Sigmoid colon (tissue), 4 donors: ENCODE data around the gene B4GALT4.

Experiments used
- EP300 ChIP-seq, 4 donors: sonication (generic); formaldehyde crosslinking; IDR thresholded peaks; one replicate each; pipeline ENCODE4 v1.6.1; 2017; ENCODE audit warnings: antibody characterized with exemption in 4 of 4
- POLR2A ChIP-seq, 2 donors: fragments of 450-650 bp; IDR thresholded peaks; one replicate each; pipeline ENCODE4 v1.6.1; 2016; ENCODE audit warnings: antibody characterized with exemption in 2 of 2, mild to moderate bottlenecking in 2 of 2, moderate library complexity in 2 of 2
- TF ChIP-seq, protein P1 (sequence below), 4 experiments: fragments of 450-650 bp in 3 of 4; fragments of 200-600 bp in 1 of 4; IDR thresholded peaks; one replicate each; pipeline ENCODE4 v1.5.1; 2016 to 2019; ENCODE audit warnings: antibody characterized with exemption in 4 of 4, mild to moderate bottlenecking in 3 of 4, moderate library complexity in 2 of 4

DNA sequence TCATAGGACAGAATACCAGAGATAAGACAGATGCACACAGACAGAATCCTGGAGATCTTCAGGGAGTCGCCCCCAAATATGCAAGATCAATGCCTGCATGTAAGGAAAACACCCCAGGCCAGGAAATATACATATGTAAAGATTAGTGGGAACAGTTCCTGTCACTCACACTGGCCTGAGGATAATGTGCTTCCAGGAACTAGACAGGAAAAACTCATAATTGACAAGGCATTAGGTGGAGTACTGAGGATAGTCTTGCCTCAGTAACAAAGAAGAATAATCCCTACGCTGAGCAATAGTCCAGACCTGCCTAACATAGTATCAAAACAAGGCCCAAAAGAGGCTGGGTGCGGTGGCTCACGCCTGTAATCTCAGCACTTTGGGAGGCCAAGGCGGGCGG, 20.4 kb upstream of the B4GALT4 start:
- TF ChIP-seq, protein P1, sequence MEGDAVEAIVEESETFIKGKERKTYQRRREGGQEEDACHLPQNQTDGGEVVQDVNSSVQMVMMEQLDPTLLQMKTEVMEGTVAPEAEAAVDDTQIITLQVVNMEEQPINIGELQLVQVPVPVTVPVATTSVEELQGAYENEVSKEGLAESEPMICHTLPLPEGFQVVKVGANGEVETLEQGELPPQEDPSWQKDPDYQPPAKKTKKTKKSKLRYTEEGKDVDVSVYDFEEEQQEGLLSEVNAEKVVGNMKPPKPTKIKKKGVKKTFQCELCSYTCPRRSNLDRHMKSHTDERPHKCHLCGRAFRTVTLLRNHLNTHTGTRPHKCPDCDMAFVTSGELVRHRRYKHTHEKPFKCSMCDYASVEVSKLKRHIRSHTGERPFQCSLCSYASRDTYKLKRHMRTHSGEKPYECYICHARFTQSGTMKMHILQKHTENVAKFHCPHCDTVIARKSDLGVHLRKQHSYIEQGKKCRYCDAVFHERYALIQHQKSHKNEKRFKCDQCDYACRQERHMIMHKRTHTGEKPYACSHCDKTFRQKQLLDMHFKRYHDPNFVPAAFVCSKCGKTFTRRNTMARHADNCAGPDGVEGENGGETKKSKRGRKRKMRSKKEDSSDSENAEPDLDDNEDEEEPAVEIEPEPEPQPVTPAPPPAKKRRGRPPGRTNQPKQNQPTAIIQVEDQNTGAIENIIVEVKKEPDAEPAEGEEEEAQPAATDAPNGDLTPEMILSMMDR (IDR thresholded peaks at IDR 0.05): no peak
- no peak for TF ChIP-seq POLR2A (IDR thresholded peaks at IDR 0.05)
- TF ChIP-seq EP300 (IDR thresholded peaks at IDR 0.05): no peak
